HG02678 (cell line): Measurements from ENCODE around the gene TRAPPC2B.
A peak's percentile ranks its signal among the peaks of the same experiment; 100 is the strongest.

Source experiments
- ATAC-seq: cut with Tn5 transposase; IDR thresholded peaks from one replicate; pipeline ENCODE4 v1.9.1; 2021; ENCODE audit warnings: mild to moderate bottlenecking, moderate library complexity; ENCODE audit not compliant: unreplicated experiment

Gene TRAPPC2B

DNA sequence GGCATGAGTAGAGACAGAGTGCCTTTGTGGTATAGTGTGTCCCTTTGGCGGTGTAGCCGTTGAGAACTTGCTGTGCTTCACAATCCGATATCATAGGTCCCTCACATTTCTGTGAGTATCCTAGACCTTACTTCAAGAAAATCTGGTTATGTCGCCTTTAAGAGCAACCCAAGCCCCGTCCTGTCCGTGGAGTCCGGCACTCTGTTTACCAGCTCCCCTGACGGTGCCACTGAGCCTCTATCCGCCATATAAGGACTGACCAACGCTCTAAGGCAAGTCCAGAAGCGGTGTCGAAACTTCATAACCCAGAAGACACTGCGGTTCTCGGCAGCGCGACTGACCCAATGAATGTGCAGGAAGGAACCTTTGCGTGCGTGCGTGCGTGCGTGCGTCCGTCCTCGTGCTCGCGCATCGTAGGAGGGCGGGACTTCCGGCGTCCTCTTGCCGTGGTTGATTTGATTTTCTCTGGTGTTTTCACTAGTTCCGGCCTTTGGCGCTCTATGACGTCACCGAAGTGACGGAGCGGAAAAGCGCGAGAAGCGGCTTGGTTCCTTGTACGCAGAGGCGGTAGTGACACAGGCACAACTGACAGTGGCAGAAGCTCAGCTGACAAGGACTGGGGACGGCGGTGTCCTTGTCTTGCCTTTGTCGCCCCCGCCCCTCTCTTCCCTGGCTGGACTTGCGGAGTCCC, at the start of gene TRAPPC2B, which contains the start of gene ZNF547:
TSS of gene TRAPPC2B (plus strand) at position 555 of the 691 bp plus-strand sequence. CDS start 1,283 bp downstream, outside the sequence.
TSS of gene ZNF547 (plus strand) at position 555 of the 691 bp plus-strand sequence. CDS start 5,005 bp downstream, outside the sequence.
- peak; percentile 96 for ATAC-seq

DNA sequence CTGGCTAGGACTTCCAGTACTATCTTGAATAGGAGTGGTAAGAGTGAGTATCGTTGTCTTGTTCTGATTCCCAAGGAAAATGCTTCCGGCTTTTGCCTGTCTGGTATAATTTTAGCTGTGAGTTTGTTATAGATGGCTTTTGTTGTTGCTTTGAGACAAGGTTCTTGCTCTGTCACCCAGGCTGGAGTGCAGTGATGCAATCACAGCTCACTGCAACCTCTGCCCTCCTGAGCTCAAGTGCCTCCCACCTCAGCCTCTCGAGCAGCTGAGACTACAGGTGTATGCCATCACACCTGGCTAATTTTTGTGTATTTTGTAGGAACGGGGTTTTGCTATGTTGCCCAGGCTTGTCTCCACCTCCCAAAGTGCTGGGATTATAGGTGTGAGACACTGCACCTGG, 49.2 kb upstream of the TRAPPC2B start:
- ATAC-seq = no peak

GRCh38 chr19:57317503-57317902, 45.8 kb upstream of the TRAPPC2B start:
- no peak for ATAC-seq

DNA sequence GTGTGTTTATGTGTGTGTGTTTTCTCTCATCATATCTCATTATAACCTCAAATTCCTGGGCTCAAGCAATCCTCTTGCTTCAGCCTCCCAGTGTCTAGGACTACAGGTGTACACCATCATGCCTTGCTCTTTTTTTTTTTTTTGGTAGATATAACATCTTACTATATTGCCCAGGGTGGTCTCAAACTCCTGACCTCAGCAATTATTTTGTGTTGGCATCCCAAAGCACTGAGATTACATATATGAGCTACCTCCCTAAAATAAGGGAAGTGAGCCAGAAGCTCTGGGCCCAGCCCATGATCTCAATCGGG, 43.5 kb upstream of the TRAPPC2B start:
- ATAC-seq = no peak

GRCh38 chr19:57320180-57321084, 42.9 kb upstream of the TRAPPC2B start, which contains the start of gene ZNF543:
Gene ZNF543, plus strand, starts transcription at chr19:57320472. Its CDS starts 382 bp downstream, at chr19:57320854.
- ATAC-seq = peak; percentile 99

DNA sequence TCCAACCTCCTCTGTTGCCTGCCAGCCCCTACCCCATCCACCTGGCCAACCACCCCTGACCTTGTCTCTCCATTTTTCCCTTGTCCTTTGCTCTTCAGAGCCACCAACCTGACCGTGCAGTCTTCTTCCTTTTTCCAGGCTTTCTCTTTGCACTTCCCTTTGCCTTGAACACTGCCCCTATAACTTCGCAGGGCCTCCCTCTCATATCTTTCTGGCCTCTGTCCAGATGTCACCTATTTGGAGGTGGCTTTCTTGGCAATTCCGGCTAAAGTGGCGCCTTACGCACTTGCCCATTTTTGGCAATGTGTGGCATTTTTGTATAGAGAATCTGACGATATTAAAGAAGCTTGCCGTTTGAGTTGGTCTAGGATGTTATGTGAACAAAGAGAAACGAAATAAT, 42.2 kb upstream of the TRAPPC2B start:
- ATAC-seq = no peak

- ATAC-seq = no peak
These were observed 41.6 kb upstream of the TRAPPC2B start for GRCh38 chr19:57321751-57322150.

- no peak for ATAC-seq
These were observed 38.4 kb upstream of the TRAPPC2B start for GRCh38 chr19:57324992-57325391.

- no peak for ATAC-seq
These were observed 35.4 kb upstream of the TRAPPC2B start for GRCh38 chr19:57327993-57328392.

DNA sequence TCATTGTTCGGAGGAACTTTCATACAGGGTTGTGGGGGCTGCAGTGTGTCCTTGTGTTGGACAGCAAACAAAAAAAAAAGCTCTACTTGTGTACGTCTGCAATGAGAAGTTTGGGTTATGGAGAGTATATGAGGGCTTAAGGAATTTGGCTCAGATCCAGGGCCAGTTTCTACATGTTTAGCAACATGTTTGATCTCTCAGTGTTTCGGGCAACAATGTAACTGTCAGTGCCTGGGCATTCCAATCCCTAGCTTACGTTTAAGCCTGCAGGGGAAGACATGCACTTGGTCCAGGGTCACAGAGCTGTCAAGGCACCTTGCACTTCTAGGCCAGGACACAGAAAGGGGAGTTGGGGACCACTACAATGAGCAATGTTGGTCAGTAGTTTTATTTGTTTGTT, 29.2 kb upstream of the TRAPPC2B start:
- no peak for ATAC-seq

DNA sequence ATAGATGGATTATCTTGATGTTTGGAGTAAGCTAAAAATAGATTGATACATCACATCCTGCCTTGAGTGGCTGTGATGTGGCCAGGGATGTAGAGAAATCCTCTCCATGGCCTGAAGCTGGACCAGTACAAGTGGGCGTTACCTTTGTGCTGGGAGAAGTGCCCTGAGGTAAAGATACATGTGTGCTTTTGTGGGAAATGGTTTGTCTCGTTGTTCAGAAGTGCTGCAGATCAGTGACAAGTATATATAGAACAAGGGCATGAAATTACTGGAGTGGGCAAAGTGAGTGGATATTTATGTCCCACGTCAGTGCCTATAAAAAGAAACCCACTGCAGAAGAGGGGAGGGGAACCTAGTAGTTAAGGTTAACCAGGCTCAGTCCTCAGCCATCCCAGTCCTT, 24.5 kb upstream of the TRAPPC2B start:
- ATAC-seq = no peak

DNA sequence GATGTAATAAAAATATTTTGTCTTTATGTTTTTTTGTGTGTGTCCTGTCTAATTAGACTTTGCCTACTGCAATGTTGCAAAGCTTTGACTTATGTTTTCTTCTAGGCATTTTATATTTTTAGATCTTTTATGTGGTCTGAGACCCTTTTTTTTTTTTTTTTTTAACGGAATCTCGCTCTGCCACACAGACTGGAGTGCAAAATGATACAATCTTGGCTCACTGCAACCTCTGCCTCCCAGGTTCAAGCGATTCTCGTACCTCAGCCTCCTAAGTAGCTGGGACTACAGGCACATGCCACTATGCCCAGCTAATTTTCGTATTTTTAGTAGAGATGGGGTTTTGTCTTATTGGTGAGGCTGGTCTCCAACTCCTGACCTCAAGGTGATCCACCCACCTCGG, 20.8 kb upstream of the TRAPPC2B start:
- no peak for ATAC-seq

DNA sequence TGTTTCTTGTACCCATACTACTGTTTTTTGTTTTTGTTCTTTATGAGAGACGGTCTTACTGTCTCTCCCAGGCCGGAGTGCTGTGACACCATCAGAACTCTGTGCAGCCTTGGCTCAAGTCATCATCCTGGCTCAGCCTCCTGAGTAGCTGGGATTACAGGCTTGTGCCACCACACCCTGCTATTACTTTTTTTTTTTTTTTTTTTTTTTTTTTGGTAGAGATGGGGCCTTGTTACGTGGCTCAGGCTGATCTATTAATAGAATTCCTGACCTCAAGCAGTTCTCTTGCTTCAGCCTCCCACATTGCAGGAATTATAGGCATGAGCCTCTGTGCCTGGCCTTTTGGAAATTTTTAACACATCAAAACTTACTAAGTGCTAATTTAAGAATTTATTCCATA, 15.2 kb upstream of the TRAPPC2B start:
- ATAC-seq = no peak

- ATAC-seq = peak; percentile 98
These were observed 12.2 kb upstream of the TRAPPC2B start, which contains the start of gene ZNF304 for GRCh38 chr19:57350877-57351805. Gene ZNF304, plus strand, starts transcription at chr19:57351271. Its CDS starts 394 bp downstream, at chr19:57351665.

GRCh38 chr19:57351867-57352266, 11.5 kb upstream of the TRAPPC2B start:
- ATAC-seq = no peak

DNA sequence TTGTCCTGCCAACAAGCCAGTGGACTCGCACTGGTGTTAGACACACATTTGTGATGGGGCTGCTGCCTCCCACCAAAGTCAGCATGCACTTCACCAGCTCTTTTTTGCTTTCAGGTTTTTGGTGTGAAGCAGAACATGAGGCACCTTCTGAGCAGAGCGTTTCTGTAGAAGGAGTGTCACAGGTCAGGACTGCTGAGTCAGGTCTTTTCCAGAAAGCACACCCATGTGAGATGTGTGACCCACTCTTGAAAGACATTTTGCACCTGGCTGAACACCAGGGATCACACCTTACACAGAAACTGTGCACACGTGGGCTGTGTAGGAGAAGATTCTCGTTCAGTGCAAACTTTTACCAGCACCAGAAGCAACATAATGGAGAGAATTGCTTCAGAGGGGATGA, 7.4 kb upstream of the TRAPPC2B start:
- ATAC-seq = no peak

GRCh38 chr19:57357406-57357805, 5.9 kb upstream of the TRAPPC2B start:
- ATAC-seq = no peak

DNA sequence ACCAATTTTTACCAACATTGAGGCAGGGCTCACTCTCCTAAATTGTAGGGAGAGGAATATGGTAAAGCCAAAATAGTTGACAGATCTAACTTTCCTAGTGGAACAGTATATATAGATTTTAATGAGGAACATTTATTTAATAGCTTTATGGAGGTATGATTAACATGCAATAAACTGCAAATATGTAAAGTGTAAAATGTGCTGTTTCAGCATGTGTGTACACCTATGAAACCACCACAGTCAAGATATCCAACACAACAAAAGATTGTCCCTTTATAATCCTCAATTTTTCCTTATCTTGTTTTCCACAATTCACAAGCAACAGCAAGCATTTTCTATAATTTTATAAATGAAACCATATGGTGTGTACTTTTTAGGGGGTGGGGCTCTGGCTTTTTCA, 4.1 kb upstream of the TRAPPC2B start:
- no peak for ATAC-seq

DNA sequence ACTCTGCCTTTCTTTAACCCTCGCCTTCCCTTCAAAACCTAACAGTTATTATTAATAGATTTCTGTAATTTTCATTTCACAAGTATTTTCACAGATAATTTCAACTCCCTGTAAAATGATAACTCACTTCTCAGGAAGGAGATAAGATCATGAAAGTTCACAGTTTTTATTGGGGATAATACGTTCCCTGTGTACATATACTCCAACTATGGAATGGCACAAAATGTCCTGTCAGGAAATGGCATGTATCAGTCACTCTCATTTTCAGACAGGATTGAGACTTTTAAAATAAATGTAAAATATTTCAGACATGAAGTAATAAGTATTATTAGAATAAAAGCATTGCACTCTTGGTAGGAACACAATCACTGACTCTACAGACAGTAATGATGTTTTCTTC, 932 bp upstream of the TRAPPC2B start:
- no peak for ATAC-seq

GRCh38 chr19:57363688-57364181, 384 bp downstream of the TRAPPC2B start:
- no peak for ATAC-seq

DNA sequence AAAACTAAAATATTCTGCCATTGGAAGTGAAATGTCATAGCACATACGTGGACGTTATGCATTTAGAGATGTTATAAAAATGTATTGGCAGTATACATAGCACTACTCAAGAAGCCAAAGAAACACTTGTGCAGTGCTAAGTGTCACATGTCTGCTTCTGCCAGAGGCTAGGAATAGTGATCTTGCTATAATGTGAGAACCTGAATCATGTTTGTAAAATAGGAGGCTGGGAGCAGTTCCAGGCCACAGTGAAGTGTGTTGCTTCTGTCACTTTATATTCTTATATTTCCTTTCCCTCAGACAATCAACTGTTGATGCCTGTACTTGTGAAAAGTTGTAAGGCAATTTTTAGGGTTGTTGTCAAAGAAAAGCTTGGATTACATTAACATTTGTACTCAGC, 3.4 kb downstream of the TRAPPC2B start:
- no peak for ATAC-seq
